ENCODE data around the gene CFAP90. TPM values are rescaled to one million over a fixed set of nuclear protein-coding genes. Genes with fewer than 3 reads are reported as not detected.
A peak's percentile ranks its signal among the peaks of the same experiment; 100 is the strongest.

Gene CFAP90
- total and polyA plus RNA-seq, 11 donors, result not detected

DNA sequence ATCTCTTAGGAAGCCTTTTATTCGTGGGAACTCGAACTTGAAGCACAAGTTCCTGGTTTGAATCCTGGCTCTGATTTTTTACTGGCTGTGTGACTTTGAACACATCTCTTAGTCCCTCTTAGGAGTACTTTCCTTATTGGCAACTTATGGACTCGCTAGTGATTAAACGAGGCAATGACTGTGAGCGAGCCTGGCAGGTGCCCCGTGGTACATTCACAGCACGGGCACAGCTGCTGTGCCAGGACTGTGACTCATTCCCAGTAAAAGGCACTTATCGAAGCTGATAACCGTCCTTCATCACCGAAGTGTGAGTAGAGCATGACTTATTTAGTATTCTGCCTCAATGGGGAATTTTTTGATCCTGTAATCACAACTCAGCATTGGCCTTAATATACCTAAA, 22.7 kb downstream of the CFAP90 start:
- ATAC-seq, result peak; percentile 89 to 96 (median 92)
- Histone ChIP-seq H3K27ac (no peak overlapping the region), H3K4me3 (no peak overlapping the region), H3K4me1 (peaks cover 0 to 3% (median 0%) of the 10 kb centered on the region in 12 donors), H3K9me3 (no peaks in the 10 kb centered on the region), H3K27me3 (peaks cover 0 to 12% (median 0%) of the 10 kb centered on the region in 9 donors), H3K36me3 (no peaks in the 10 kb centered on the region)
- 40 to 51% (median 46%) methylated on average over 10 of the region's 10 CpGs for WGBS, 4 donors
- intact Hi-C loops (cut with DNase I), result loop anchor here in 1 of 10 donors (10.0 kb wide), 1 partner anchor 1063 kb away; no protein-coding TSS in a partner anchor
- TF ChIP-seq POLR2A (IDR thresholded peaks at IDR 0.05), result no peak
- TF ChIP-seq, protein P1, sequence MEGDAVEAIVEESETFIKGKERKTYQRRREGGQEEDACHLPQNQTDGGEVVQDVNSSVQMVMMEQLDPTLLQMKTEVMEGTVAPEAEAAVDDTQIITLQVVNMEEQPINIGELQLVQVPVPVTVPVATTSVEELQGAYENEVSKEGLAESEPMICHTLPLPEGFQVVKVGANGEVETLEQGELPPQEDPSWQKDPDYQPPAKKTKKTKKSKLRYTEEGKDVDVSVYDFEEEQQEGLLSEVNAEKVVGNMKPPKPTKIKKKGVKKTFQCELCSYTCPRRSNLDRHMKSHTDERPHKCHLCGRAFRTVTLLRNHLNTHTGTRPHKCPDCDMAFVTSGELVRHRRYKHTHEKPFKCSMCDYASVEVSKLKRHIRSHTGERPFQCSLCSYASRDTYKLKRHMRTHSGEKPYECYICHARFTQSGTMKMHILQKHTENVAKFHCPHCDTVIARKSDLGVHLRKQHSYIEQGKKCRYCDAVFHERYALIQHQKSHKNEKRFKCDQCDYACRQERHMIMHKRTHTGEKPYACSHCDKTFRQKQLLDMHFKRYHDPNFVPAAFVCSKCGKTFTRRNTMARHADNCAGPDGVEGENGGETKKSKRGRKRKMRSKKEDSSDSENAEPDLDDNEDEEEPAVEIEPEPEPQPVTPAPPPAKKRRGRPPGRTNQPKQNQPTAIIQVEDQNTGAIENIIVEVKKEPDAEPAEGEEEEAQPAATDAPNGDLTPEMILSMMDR (IDR thresholded peaks at IDR 0.05), result no peak
- DNase-seq, result peak in 4 of 5 donors; percentile 14 to 69 (median 56)

DNA sequence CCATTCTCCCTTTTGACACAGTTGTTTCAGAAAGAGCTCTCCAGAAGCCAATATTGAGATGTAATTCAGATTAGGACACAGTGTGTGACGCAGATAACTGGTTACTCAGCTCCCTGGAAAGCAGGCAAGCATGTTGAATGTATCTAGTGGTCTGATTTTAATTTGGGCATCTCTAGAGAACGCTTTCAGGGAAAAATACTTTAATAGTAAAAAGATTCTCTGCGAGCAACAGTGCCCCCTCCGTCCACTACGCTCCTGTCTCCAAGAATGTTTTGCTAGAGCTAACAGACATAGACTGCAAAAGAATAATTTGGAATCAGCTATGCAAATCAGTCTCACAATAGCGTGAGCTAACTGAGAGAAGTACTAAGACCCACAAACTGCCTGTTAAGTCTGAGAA, 23.3 kb downstream of the CFAP90 start:
- Histone ChIP-seq H3K4me3 (no peak overlapping the region), H3K36me3 (no peaks in the 10 kb centered on the region), H3K9me3 (no peaks in the 10 kb centered on the region), H3K27me3 (peaks cover 0 to 17% (median 0%) of the 10 kb centered on the region in 9 donors), H3K4me1 (peaks cover 0 to 3% (median 0%) of the 10 kb centered on the region in 12 donors), H3K27ac (no peak overlapping the region)
- TF ChIP-seq, protein P1 (IDR thresholded peaks at IDR 0.05), result peak in 1 of 12 donors; percentile 17
- no peak for TF ChIP-seq POLR2A (IDR thresholded peaks at IDR 0.05)
- 68 to 72% (median 69%) methylated on average over 6 of the region's 6 CpGs for WGBS, 4 donors
- intact Hi-C loops (cut with DNase I), result loop anchor here in 1 of 10 donors (10.0 kb wide), 1 partner anchor 1063 kb away; no protein-coding TSS in a partner anchor
- ATAC-seq (peak in 2 of 4 donors; percentile 16 to 31), DNase-seq (no peak)

DNA sequence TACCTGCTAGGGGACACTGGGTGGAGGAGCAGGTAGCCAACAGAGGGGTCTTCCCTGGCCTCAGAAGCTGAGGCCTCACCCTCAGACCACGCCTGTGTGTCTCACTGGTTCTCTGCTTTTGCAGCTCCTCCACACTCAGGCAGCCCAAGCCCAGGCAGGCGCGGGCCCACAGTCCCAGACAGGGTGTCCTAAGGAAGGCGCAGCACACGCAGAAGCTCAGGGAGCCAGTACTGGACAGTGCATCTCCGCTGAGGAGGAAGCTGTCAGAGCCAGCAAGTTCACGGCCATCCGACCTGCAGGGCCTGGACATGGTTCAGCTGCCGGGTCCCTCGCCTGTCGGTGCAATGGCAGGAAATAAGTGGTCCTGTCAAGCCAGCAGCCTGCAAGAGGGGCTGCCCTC, 25.3 kb downstream of the CFAP90 start:
- 76 to 84% (median 80%) methylated on average over 5 to 11 of the region's 11 CpGs for WGBS, 4 donors
- no peak for DNase-seq
- peaks cover 0 to 24% (median 2%) of the 10 kb centered on the region in 9 donors for H3K27me3 ChIP-seq
- no peak overlapping the region for H3K27ac ChIP-seq
- H3K36me3 ChIP-seq, result no peaks in the 10 kb centered on the region
- intact Hi-C loops (cut with DNase I), result loop anchor here in 1 of 10 donors (10.0 kb wide), 1 partner anchor 1061 kb away; no protein-coding TSS in a partner anchor
- peaks cover 0 to 3% (median 0%) of the 10 kb centered on the region in 12 donors for H3K4me1 ChIP-seq
- no peak for TF ChIP-seq POLR2A (IDR thresholded peaks at IDR 0.05)
- TF ChIP-seq, protein P1 (IDR thresholded peaks at IDR 0.05), result no peak
- H3K9me3 ChIP-seq, result no peaks in the 10 kb centered on the region
- H3K4me3 ChIP-seq, result no peak overlapping the region
- no peak for ATAC-seq

DNA sequence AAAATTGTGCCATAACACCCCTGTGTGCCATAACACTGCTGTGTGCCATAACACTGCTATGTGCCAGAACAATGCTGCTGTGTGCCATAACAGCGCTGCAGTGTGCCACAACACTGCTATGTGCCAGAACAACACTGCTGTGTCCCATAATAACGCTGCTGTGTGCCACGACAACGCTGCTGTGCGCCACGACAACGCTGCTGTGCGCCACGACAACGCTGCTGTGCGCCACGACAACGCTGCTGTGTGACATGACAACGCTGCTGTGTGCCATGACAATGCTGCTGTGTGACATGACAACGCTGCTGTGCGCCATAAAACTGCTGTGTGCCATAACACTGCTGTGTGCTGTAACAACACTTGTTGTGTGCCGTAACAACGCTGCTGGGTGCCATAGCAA, 25.9 kb downstream of the CFAP90 start:
- no peak for DNase-seq
- Histone ChIP-seq H3K27me3 (peaks cover 0 to 24% (median 2%) of the 10 kb centered on the region in 9 donors), H3K9me3 (no peaks in the 10 kb centered on the region), H3K4me3 (no peak overlapping the region), H3K4me1 (peaks cover 0 to 3% (median 0%) of the 10 kb centered on the region in 12 donors), H3K36me3 (no peaks in the 10 kb centered on the region), H3K27ac (no peak overlapping the region)
- ATAC-seq, result no peak
- intact Hi-C loops (cut with DNase I), result loop anchor here in 1 of 10 donors (10.0 kb wide), 1 partner anchor 1060 kb away; no protein-coding TSS in a partner anchor
- 87 to 92% (median 91%) methylated on average over 18 of the region's 18 CpGs for whole genome bisulfite sequencing, 4 donors
- no peak for TF ChIP-seq POLR2A (IDR thresholded peaks at IDR 0.05)
- TF ChIP-seq, protein P1 (IDR thresholded peaks at IDR 0.05), result no peak

All from heart left ventricle (tissue), 16 donors.